B cell (primary cell): ENCODE results near the gene MRPS23. TPM values are rescaled to one million over a fixed set of nuclear protein-coding genes. Genes with fewer than 3 reads are reported as not detected.

ENCODE experiments used
- ATAC-seq: fragments of 200-7000 bp; cut with Tn5 transposase; one replicate; pipeline ENCODE4 v1.10.0; 2021; ENCODE audit warnings: low read depth, mild to moderate bottlenecking, moderate number of reproducible peaks, moderate library complexity
- CTCF ChIA-PET: fragments of 350-600 bp; sonication (Branson Sonifier 250); formaldehyde crosslinking; loops from one replicate; lab custom pipeline; 2021; ENCODE audit warnings: antibody characterized with exemption, inconsistent platforms; lab: Charles Lee
- POLR2A ChIA-PET: fragments of 350-600 bp; sonication (Branson Sonifier 250); formaldehyde crosslinking; loops from one replicate; lab custom pipeline; 2021; ENCODE audit warnings: antibody characterized with exemption; lab: Charles Lee
- DNase-seq: peaks from one replicate; pipeline ENCODE4 v3.0.0; 2013
- H2AFZ ChIP-seq: 2 replicates; pipeline ENCODE4 v1.6.1; 2012; ENCODE audit warnings: mild to moderate bottlenecking, low read depth, low read length; ENCODE audit not compliant: insufficient read depth, poor library complexity, severe bottlenecking
- H3K27ac ChIP-seq, 2 donors: 1 replicate in 1 of 2; 2 replicates in 1 of 2; pipeline ENCODE4 v1.5.1; 2012 to 2013; ENCODE audit warnings: low read length in 2 of 2, mild to moderate bottlenecking in 2 of 2, moderate library complexity in 1 of 2
- H3K27me3 ChIP-seq, 4 experiments: fragments of 200-600 bp in 1 of 4; sonication (generic) in 1 of 4; replicated peaks in 1 of 4; 1 replicate in 2 of 4; 2 replicates in 2 of 4; pipeline versions ENCODE4 v1.6.1 to v1.7.0; 2013 to 2016; ENCODE audit warnings: low read length in 3 of 4, mild to moderate bottlenecking in 2 of 4, mixed read lengths in 1 of 4, moderate library complexity in 1 of 4; ENCODE audit not compliant: insufficient read depth in 4 of 4, control insufficient read depth in 3 of 4; ENCODE audit errors: control extremely low read depth in 1 of 4
- H3K36me3 ChIP-seq, 2 experiments: replicated peaks in 1 of 2; 1 replicate in 1 of 2; 2 replicates in 1 of 2; pipeline versions ENCODE4 v1.6.1 to v1.7.1; 2013; ENCODE audit warnings: low read length in 1 of 2; ENCODE audit not compliant: insufficient read depth in 2 of 2, control insufficient read depth in 1 of 2; ENCODE audit errors: control extremely low read depth in 1 of 2, extremely low read depth in 1 of 2
- H3K4me1 ChIP-seq, 2 donors: fragments of 200-600 bp in 1 of 2; sonication (generic) in 1 of 2; 1 replicate in 1 of 2; 2 replicates in 1 of 2; pipeline versions ENCODE4 v1.5.1 to v1.6.1; 2013 to 2017; ENCODE audit warnings: low read length in 2 of 2; ENCODE audit not compliant: control insufficient read depth in 2 of 2, insufficient read depth in 2 of 2
- H3K4me2 ChIP-seq: replicated peaks from 2 replicates; pipeline ENCODE3; 2012; ENCODE audit warnings: mild to moderate bottlenecking, low read depth, low read length; ENCODE audit not compliant: poor library complexity, severe bottlenecking
- H3K4me3 ChIP-seq, 5 experiments: fragments of 200-600 bp in 1 of 5; sonication (generic) in 1 of 5; 1 replicate in 3 of 5; 2 replicates in 2 of 5; pipeline versions ENCODE4 v1.5.1 to v1.7.0; 2011 to 2016; ENCODE audit warnings: low read length in 4 of 5, mild to moderate bottlenecking in 4 of 5, low read depth in 2 of 5, control low read depth in 1 of 5, moderate library complexity in 1 of 5; ENCODE audit not compliant: insufficient read depth in 1 of 5; ENCODE audit errors: control extremely low read depth in 1 of 5, extremely low read depth in 1 of 5
- H3K79me2 ChIP-seq: fragments of 200-600 bp; sonication (generic); one replicate; pipeline ENCODE4 v1.6.0; 2016; ENCODE audit warnings: low read length; ENCODE audit not compliant: control insufficient read depth, insufficient read depth
- H3K9ac ChIP-seq: fragments of 200-600 bp; sonication (generic); 2 replicates; pipeline ENCODE4 v1.6.1; 2017; ENCODE audit warnings: mild to moderate bottlenecking, low read length, moderate library complexity
- H3K9me3 ChIP-seq, 3 donors: one replicate each; pipeline versions ENCODE4 v1.6.1 to v1.7.1; 2013; ENCODE audit warnings: low read length in 2 of 3; ENCODE audit not compliant: control insufficient read depth in 2 of 3, insufficient read depth in 1 of 3; ENCODE audit errors: control extremely low read depth in 1 of 3
- H4K20me1 ChIP-seq: 2 replicates; pipeline ENCODE4 v1.6.0; 2012; ENCODE audit warnings: mild to moderate bottlenecking, low read length; ENCODE audit not compliant: insufficient read depth, control insufficient read depth, poor library complexity, severe bottlenecking
- H3K27ac Mint-ChIP-seq: one replicate; pipeline ENCODE4 v1.8.0; 2021; ENCODE audit warnings: mixed read lengths
- H3K27me3 Mint-ChIP-seq: one replicate; pipeline ENCODE4 v1.8.0; 2021; ENCODE audit warnings: mixed read lengths
- H3K4me1 Mint-ChIP-seq: one replicate; pipeline ENCODE4 v1.8.0; 2021; ENCODE audit warnings: mixed read lengths
- H3K4me3 Mint-ChIP-seq: one replicate; pipeline ENCODE4 v1.8.0; 2021; ENCODE audit warnings: mixed read lengths
- H3K9me3 Mint-ChIP-seq: one replicate; pipeline ENCODE4 v1.8.0; 2022; ENCODE audit warnings: mixed read lengths; ENCODE audit not compliant: insufficient read depth
- CTCF ChIP-seq: fragments of 200-600 bp; IDR thresholded peaks from one replicate; pipeline ENCODE4 v1.8.0; 2022; ENCODE audit warnings: antibody characterized with exemption, mild to moderate bottlenecking
- EZH2 ChIP-seq: IDR thresholded peaks from 2 replicates; pipeline ENCODE4 v1.6.1; 2012; ENCODE audit warnings: borderline replicate concordance, low read depth, mild to moderate bottlenecking, moderate library complexity, low read length; ENCODE audit not compliant: insufficient read depth, poor library complexity, severe bottlenecking
- WGBS: methylation state at CpG from one replicate; pipeline ENCODE4 v1.1.5; 2013; ENCODE audit warnings: missing lambda C conversion rate; ENCODE audit not compliant: insufficient coverage; 5-methylcytosine and 5-hydroxymethylcytosine counted together
- intact Hi-C: fragments of 100-400 bp; cut with micrococcal nuclease; formaldehyde crosslinking; loops from one replicate; pipeline ENCODE4 v1.10.0; 2022
- polyA plus RNA-seq: library from polyadenylated mRNA; depleted of rRNA; stranded (reverse); fragments of >200 nt; gene quantifications from 2 replicates; pipeline ENCODE4 v1.2.3, GENCODE V29; 2012
- total RNA-seq, 2 donors: library from RNA; stranded (reverse); fragments of 120-200 nt in 1 of 2; gene quantifications; 1 replicate in 1 of 2; 2 replicates in 1 of 2; pipeline versions ENCODE4 v1.2.3 to v1.2.4, GENCODE V29; 2013 to 2022

Gene MRPS23
- total and polyA plus RNA-seq, 2 donors (not counting 1 experiment from before 2014, with no cell fraction given) = 10.3 to 25.4 TPM

GRCh38 chr17:57874434-57875289, 24.8 kb upstream of the MRPS23 start:
- peaks cover 0 to 69% (median 34%) of the 10 kb centered on the region in 4 experiments for H3K27me3 ChIP-seq
- Mint-ChIP-seq H3K9me3 (no peaks in the 10 kb centered on the region), H3K4me3 (peak overlapping the region; percentile 69), H3K4me1 (peaks cover 20% of the 10 kb centered on the region), H3K27me3 (peaks cover 63% of the 10 kb centered on the region), H3K27ac (no peak overlapping the region)
- TF ChIP-seq CTCF (no peak), EZH2 (no peak)
- H2AFZ ChIP-seq = peak overlapping the region; percentile 46
- H4K20me1 ChIP-seq = no peaks in the 10 kb centered on the region
- peaks cover 26 to 28% of the 10 kb centered on the region in 2 donors for H3K4me1 ChIP-seq
- 2% methylated on average over 14 of the region's 33 CpGs for WGBS
- peak overlapping the region in 4 of 5 experiments; percentile 3 to 33 (median 17) for H3K4me3 ChIP-seq
- ATAC-seq = no peak
- DNase-seq = peak; percentile 44
- CTCF ChIA-PET = interaction anchor here (0.7 to 1.4 kb wide), 5 partner anchors 15 to 127 kb away, joined by 3 to 6 read pairs (median 4); no protein-coding TSS in a partner anchor
- intact Hi-C loops = no loop called here
- H3K79me2 ChIP-seq = no peaks in the 10 kb centered on the region
- H3K4me2 ChIP-seq = peak overlapping the region; percentile 72
- H3K27ac ChIP-seq = no peak overlapping the region
- H3K9me3 ChIP-seq = peaks cover 0 to 15% (median 0%) of the 10 kb centered on the region in 3 donors
- H3K36me3 ChIP-seq = no peaks in the 10 kb centered on the region
- peak overlapping the region; percentile 33 for H3K9ac ChIP-seq
- POLR2A ChIA-PET = no interaction called here

- DNase-seq (no peak), ATAC-seq (no peak)
- intact Hi-C loops = no loop called here
- Mint-ChIP-seq H3K9me3 (no peaks in the 10 kb centered on the region), H3K4me3 (peak overlapping the region; percentile 69), H3K4me1 (peaks cover 20% of the 10 kb centered on the region), H3K27me3 (peaks cover 59% of the 10 kb centered on the region), H3K27ac (no peak overlapping the region)
- Histone ChIP-seq H3K27me3 (peaks cover 0 to 66% (median 34%) of the 10 kb centered on the region in 4 experiments), H3K36me3 (no peaks in the 10 kb centered on the region), H3K9me3 (peaks cover 0 to 15% (median 0%) of the 10 kb centered on the region in 3 donors), H3K4me1 (peaks cover 28 to 31% of the 10 kb centered on the region in 2 donors), H3K79me2 (no peaks in the 10 kb centered on the region), H3K4me3 (no peak overlapping the region), H2AFZ (peak overlapping the region; percentile 46), H4K20me1 (no peaks in the 10 kb centered on the region), H3K4me2 (peak overlapping the region; percentile 72), H3K9ac (peak overlapping the region; percentile 33), H3K27ac (no peak overlapping the region)
- ChIA-PET CTCF (interaction anchor here (0.7 to 1.1 kb wide), 2 partner anchors 16 to 126 kb away, joined by 3 read pairs; no protein-coding TSS in a partner anchor), POLR2A (no interaction called here)
- TF ChIP-seq EZH2 (no peak), CTCF (no peak)
- WGBS = 13% methylated on average over 5 of the region's 7 CpGs
These were observed 24.2 kb upstream of the MRPS23 start for GRCh38 chr17:57874058-57874419.
